ENCODE data around the gene CIAO2B.
"Not testable (repeated sequence)": the region's sequence is repeated elsewhere in the genome, so short reads cannot be mapped to it uniquely, and the experiment has no call there.

The CIAO2B gene

GRCh38 chr16:66934138-66934838 lies at the start of gene CIAO2B:
Gene CIAO2B (minus strand): TSS chr16:66934402. CDS start chr16:66934364, 38 bp downstream.
- peak; percentile 52 for DNase-seq (ENCODE audit: low read depth)

- no peak for DNase-seq (ENCODE audit: low read depth)
These were observed 48.8 kb upstream of the CIAO2B start for GRCh38 chr16:66983033-66983432.

DNA sequence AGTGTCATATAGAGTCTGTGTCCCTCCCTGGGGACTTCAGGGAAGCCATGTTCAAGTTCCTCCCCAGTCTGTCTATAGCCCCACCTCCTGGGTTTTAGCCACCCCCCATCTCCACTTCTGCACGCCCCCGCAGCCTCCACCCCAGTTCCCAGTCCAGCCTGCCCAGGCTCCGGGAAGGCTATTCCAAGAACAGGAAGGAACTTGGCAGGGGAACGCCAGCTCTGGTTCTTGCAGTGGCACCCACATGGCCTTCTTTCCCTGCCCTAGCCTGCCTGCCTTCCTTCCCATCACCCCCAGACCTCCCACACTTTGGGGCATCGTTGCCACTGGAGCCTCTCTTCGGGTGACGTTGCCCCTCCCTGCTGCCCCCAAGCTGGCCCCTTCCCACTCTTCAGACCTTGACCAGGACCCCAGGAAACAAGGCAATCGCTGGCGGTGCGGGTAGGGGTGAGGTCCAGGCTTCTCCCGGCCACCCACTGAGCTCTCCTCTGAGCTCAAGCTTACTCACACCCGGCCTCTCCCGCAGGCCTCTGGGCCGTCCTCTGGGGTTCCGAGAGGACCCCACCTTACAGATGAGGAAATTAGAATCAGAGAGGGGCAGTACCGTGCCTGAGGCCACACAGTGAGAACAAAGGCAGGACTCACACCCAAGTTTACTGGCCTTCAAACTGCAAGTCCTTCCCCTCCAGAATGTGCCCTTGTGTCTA lies 45.0 kb upstream of the CIAO2B start:
- DNase-seq (ENCODE audit: low read depth): no peak

DNA sequence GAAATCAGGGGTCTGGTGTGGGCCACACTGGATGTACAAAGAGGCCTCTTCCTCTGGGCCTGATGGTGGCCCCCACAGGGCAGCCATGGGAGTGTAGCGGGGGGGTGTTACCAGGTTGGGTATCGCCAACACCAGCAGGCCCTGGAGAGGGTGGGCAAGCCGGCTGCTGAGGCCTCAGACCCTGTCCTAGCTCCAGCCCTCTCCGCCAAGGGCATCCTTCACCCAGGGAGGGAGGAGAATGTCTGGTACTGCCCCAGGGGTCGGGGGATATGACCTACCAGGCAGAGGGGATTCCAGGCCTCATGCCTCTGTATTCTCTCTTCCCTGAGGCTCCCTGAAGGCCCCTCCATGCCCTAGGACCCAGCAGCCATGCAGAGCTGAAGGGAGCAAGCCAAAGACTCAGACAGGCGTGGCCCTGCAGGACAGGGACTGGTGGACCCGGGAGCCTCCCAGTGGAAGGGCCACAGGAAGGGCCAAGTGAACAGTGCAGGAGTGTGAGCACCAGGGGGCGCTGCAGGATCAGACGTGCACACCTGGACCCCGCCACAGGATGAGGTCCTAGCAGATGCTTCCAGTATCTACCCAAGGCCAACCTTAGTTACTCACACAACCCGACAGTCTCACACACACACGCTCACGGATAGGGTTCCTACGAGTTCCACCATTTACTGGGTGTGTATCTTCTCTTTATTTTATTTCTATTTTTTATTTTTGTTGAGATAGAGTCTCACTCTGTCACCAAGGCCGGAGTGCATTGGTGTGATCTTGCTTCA lies 43.3 kb upstream of the CIAO2B start:
- peak; percentile 76 for DNase-seq (ENCODE audit: low read depth)

- no peak for DNase-seq (ENCODE audit: low read depth)
These were observed 42.5 kb upstream of the CIAO2B start for GRCh38 chr16:66976746-66977145.

DNA sequence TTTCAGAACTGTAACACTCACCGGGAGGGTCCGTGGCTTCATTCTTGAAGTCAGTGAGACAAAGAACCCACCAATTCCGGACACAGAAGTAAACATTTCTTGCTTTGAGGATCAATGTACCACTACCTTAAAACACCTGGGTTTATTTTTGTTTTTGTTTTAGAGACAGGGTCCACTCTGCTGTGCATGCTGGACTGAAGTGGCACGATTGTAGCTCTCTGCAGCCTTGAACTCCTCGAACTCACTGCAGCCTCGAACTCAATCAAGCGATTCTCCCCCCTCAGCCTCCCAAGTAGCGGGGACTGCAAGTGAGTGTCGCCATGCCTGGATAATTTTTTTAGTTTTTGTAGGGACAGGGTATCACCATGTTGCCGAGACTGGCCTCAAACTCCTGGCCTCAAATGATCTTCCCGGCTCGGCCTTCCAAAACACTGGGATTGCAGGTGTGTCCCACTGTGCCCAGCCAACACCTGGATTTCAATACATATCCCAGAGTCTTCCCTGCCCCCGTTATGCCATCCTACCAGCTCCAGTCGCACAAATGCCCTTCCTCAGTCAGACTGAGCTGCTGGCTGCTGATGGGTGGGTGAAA lies 41.2 kb upstream of the CIAO2B start:
- no peak for DNase-seq (ENCODE audit: low read depth)

- DNase-seq (ENCODE audit: low read depth): not testable (repeated sequence)
These were observed 40.7 kb upstream of the CIAO2B start for GRCh38 chr16:66974932-66975246.

DNA sequence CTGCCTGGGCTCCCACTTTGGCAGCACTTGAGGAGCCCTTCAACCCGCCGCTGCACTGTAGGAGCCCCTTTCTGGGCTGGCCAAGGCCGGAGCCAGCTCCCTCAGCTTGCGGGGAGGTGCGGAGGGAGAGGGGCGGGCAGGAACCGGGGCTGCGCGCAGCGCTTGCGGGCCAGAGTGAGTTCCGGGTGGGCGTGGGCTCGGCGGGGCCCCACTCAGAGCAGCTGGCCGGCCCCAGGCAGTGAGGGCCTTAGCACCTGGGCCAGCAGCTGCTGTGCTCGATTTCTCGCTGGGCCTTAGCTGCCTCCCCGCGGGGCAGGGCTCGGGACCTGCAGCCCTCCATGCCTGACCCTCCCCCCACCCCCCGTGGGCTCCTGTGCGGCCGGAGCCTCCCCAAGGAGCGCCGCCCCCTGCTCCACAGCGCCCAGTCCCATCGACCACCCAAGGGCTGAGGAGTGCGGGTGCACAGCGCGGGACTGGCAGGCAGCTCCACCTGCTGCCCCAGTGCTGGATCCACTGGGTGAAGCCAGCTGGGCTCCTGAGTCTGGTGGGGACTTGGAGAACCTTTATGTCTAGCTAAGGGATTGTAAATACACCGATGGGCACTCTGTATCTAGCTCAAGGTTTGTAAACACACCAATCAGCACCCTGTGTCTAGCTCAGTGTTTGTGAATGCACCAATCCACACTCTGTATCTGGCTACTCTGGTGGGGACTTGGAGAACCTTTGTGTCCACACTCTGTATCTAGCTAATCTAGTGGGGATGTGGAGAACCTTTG lies 40.1 kb upstream of the CIAO2B start:
- not testable (repeated sequence) for DNase-seq (ENCODE audit: low read depth)

DNA sequence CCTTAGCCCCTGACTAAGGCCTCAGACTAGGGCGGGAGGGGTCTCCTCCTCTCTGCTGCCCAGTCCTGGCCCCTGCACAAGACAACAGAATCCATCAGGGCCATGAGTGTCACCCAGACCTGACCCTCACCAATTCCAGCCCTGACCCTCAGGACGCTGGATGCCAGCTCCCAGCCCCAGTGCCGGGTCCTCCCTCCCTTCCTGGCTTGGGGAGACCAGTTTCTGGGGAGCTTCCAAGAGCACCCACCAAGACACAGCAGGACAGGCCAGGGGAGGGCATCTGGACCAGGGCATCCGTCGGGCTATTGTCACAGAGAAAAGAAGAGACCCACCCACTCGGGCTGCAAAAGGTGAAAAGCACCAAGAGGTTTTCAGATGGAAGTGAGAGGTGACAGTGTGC lies 39.5 kb upstream of the CIAO2B start:
- no peak for DNase-seq (ENCODE audit: low read depth)

DNA sequence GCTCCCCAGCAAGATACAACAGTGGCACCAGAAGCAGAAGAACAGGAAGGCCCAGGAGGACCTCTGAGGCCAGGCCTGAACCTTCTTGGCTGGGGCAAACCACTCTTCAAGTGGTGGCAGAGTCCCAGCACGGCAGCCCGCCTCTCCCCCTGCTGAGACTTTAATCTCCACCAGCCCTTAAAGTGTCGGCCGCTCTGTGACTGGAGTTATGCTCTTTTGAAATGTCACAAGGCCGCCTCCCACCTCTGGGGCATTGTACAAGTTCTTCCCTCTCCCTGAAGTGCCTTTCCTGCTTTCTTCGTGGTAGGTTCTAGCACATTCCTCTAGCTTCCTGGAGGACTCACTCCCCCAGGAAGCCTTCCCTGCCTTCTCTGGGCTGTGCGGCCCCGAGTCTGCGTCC lies 38.8 kb upstream of the CIAO2B start:
- no peak for DNase-seq (ENCODE audit: low read depth)

DNA sequence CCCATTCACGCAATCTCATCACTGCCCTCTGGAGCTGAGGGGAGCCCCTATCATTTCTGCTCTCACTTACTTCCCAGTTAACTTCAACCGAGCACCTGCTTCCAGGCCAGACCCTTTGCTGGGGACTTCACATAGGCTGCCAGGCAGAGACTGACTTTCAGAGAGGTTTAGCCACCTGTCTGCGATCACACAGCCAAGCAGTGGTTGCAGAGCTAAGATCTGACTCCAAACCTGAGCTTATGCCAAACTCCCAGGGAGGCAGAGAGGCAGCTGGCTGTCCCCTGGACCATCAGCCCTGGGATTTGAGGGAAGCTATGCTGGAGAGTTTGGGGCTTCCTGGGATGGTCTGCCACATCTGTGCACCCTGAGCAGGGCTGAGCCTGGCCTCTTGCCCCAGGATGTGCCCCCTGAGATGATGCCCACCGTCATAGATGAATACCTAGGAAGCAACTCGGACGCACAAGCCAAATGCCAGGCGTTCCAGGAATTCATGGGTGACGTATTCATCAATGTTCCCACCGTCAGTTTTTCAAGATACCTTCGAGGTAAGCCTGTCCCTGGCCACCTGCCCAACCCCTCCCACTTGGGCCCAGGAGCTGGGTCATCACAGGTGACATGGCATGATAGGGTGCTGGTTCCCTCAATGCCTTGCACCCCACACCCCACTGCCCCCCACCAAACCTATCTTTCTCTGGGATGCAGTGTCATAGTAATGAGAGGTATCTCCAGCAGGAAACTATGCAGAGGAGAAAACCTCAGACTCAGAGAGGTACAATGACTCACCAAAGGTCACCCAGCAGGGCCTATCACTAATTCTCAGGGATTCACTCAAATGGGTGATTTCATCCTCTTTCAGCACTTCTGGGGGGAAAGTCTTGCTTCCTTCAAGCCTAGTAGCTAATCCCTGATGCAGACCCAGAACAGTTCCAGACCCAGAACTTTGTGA lies 36.8 kb upstream of the CIAO2B start:
- DNase-seq (ENCODE audit: low read depth): no peak

- no peak for DNase-seq (ENCODE audit: low read depth)
These were observed 34.6 kb upstream of the CIAO2B start for GRCh38 chr16:66968847-66969246.

- DNase-seq (ENCODE audit: low read depth): no peak
These were observed 29.8 kb upstream of the CIAO2B start for GRCh38 chr16:66964049-66964448.

- no peak for DNase-seq (ENCODE audit: low read depth)
These were observed 27.7 kb upstream of the CIAO2B start for GRCh38 chr16:66961914-66962313.

GRCh38 chr16:66961065-66961744 lies 27.0 kb upstream of the CIAO2B start, which contains the start of gene CES3:
Gene CES3 (plus strand): TSS chr16:66961266. CDS start chr16:66961308, 42 bp downstream.
- DNase-seq (ENCODE audit: low read depth): peak; percentile 36

- DNase-seq (ENCODE audit: low read depth): no peak
These were observed 26.1 kb upstream of the CIAO2B start for GRCh38 chr16:66960270-66960669.

DNA sequence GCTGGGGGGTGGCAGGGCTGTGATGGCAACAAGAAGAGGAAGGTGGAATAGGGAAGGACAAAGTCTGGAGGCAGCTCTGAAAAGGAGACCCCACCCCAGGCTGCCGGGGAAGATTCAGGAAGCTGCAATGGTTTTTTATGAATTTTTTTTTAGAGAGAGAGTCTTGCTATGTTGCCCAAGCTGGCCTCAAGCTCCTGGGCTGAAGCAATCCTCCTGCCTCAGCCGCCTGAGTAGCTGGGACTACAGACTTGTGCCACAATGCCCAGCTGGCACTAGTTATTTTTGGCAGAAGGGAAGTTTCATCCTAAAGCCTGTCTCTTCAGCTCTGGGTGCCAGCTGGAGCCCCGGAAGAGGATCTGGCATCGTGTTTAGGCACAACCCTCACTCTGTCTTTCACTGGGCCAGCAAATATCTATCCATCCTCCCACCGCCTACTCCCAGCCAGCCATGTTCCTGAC lies 25.5 kb upstream of the CIAO2B start:
- no peak for DNase-seq (ENCODE audit: low read depth)

GRCh38 chr16:66958857-66959703 lies 24.9 kb upstream of the CIAO2B start:
- DNase-seq (ENCODE audit: low read depth): no peak

- DNase-seq (ENCODE audit: low read depth): not testable (repeated sequence)
These were observed 21.9 kb upstream of the CIAO2B start for GRCh38 chr16:66956154-66956457.
